Head of caudate nucleus (tissue), 42 donors: Measurements from ENCODE around the gene CALHM1.

ENCODE experiments used
- DNase-seq, 42 donors: peaks; one replicate each; pipeline versions ENCODE4 v3.0.0 to v3.0.0-alpha.2; 2020 to 2021; ENCODE audit warnings: mixed read lengths in 7 of 42
- intact Hi-C: fragments of 100-400 bp; cut with DNase I; formaldehyde crosslinking; loops from one replicate; pipeline ENCODE4 v1.15.0; 2022

CALHM1 gene

GRCh38 chr10:103463499-103463898 is 4.8 kb upstream of the CALHM1 start:
- intact Hi-C loops = no loop called here
- DNase-seq = no peak

- intact Hi-C loops = no loop called here
- DNase-seq = no peak
Observed at GRCh38 chr10:103459615-103460014, 915 bp upstream of the CALHM1 start.

GRCh38 chr10:103457896-103458583 is 660 bp downstream of the CALHM1 start:
- intact Hi-C loops = no loop called here
- DNase-seq = no peak

- intact Hi-C loops = no loop called here
- no peak for DNase-seq
Observed at GRCh38 chr10:103457176-103457712, 1.5 kb downstream of the CALHM1 start.

- intact Hi-C loops = no loop called here
- DNase-seq = no peak
Observed at GRCh38 chr10:103456074-103456660, 2.5 kb downstream of the CALHM1 start.

DNA sequence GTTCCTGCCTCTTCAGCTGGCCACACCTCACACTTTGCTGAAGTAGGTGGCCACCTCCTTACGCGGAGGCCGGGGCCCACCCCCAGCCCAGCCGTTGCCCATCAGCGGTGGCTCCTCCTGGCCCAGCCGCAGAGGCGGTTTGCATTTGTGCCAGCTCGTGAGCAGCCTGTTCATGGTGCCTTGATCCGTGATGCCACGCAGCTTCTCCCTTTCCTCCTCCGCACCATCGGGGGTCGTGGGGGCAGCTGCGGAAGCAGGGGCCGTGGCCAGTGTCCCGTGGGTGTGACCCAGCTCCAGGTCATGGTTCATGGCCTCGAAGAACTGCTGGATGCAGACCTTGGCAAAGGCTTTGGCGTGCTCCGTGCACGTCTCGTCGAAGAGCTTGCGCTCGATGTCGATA is 3.5 kb downstream of the CALHM1 start:
- intact Hi-C loops = no loop called here
- DNase-seq = no peak

GRCh38 chr10:103454026-103454425 is 4.7 kb downstream of the CALHM1 start:
- no peak for DNase-seq
- intact Hi-C loops = no loop called here

DNA sequence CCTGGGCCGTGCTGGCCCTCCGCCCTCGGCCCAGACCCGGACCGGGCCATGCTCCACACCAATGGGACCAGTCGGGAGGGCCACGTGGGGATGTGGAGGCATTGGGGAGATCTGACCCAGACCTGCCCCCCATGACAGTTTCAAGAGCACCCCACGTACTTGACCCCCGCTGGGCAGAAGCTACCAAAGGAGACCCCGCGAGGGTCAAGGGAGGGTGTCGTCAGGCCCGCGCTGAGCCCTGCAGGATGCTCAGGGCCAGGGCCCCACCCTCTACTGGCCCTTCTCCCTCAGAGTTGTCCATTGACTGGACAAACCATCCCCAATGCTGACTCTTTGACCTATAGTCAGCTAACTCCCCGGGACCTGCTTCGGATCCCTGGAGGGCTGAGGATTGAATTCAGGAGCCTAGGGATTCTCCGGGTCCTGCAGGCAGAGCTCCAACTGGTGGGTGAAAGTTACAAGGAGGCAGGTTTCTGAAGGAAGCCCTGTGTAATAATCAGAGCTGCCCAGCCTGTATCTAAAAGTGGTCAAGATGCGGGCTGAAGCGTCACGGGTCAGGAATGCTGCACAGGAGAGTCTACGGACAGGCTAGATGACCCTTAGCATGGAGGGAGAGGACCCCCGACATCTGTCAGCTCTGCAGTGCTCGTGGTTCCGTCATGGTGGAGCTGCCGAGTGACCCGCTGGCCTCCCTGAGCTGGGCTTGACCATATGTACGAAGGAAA is 6.0 kb downstream of the CALHM1 start:
- intact Hi-C loops = no loop called here

GRCh38 chr10:103451831-103452505 is 6.7 kb downstream of the CALHM1 start, which contains the start of gene CALHM2:
Gene CALHM2, minus strand, starts transcription at chr10:103452370. Its CDS starts 2,429 bp downstream, at chr10:103449941.
- peak; percentile 7 to 88 (median 75) for DNase-seq
- intact Hi-C loops = no loop called here

More for the DNA sequence above, 6.0 kb downstream of the CALHM1 start:
- DNase-seq = no peak

- intact Hi-C loops = no loop called here
- DNase-seq = peak in 13 of 42 donors; percentile 5 to 54 (median 20)
Observed at GRCh38 chr10:103451091-103451813, 7.4 kb downstream of the CALHM1 start.

DNA sequence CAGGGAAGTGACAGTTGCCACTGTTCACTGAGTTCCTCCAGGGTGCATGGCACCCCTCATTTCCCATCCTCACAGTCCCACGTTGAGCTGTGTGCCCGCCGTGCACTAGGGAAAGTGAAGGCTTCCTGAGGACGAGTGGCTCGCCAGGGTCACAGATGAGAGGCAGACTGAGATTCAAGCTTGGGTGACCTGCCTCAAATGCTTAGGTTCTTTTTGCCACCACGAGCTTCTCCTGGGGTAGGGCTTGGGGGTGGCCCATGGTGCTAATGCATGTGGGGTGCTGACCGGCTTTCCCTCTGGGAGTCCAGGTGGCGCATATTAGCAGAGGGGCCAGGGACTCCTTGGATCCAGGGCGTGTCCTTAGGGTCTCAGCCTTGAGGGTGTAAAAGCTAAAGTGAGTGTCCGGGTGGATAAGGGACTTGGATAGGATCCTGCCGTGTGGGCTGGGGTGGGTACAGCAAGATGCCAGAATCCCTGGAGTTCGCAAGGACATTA is 8.5 kb downstream of the CALHM1 start:
- DNase-seq = no peak
- intact Hi-C loops = no loop called here

GRCh38 chr10:103449208-103450144 is 9.2 kb downstream of the CALHM1 start:
- intact Hi-C loops = no loop called here
- no peak for DNase-seq

DNA sequence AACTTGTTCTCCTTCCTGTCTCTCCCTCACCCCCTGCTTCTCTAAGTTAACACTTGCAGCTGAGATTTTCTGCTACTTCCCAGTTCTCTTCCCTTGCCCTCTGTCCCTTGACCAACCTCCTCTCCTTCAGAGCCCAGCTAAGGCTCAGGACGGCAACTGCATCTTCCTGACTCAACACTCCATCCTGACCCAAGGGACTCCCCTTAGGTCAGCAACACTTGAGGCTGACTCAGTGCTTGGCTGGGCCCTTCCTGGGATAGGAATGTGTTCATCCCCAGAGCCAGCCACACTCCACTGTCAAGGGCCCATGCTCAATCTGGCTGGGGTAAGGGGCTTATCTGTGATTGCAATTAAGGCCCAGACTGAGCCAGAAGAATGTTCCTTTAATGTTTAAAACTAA is 10.0 kb downstream of the CALHM1 start:
- no peak for DNase-seq

GRCh38 chr10:103447187-103447586 is 11.5 kb downstream of the CALHM1 start:
- DNase-seq = no peak
- intact Hi-C loops = no loop called here

More for the DNA sequence above, 10.0 kb downstream of the CALHM1 start:
- intact Hi-C loops = no loop called here

- intact Hi-C loops = no loop called here
- peak in 6 of 42 donors; percentile 12 to 44 (median 21) for DNase-seq
Observed at GRCh38 chr10:103445767-103446567, 12.7 kb downstream of the CALHM1 start.

DNA sequence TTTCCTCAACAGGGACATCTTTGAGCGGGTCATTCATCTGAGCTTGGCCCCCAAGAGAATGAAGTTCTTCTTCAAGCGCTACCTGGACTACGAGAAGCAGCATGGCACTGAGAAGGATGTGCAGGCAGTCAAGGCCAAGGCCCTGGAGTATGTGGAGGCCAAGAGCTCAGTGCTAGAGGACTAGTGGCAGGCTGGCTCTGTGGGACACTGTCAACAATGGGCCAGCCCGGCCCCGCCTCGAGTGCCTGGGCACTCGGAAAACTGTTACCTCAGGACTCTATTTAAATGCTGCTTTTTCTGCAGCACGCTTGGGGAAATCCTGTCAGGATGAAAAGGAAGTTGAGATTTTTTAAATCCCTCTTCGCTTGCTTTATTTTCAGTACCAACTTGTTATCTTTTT is 13.3 kb downstream of the CALHM1 start:
- intact Hi-C loops = no loop called here

DNA sequence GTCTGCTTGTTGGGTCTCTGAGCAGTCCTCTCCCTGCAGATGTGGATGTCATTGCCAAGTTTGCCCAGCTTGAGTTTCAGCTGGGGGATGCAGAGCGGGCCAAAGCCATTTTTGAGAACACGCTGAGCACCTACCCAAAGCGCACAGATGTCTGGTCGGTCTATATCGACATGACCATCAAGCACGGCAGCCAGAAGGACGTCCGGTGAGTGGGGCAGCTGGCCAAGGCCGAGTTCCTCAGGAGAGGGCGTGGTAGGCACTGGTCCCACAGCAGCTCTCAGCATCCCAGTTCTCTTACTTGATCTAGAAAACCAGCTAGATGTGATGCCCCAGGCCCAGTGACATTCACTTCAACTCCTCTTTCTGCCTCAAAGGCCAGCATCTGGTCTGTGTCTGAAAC is 14.2 kb downstream of the CALHM1 start:
- no peak for DNase-seq
- intact Hi-C loops = no loop called here

More for the DNA sequence above, 13.3 kb downstream of the CALHM1 start:
- no peak for DNase-seq
